ENCODE data around the gene USP32. TPM values are rescaled to one million over a fixed set of nuclear protein-coding genes. Genes with fewer than 3 reads are reported as not detected.
"Not testable (repeated sequence)": the region's sequence is repeated elsewhere in the genome, so short reads cannot be mapped to it uniquely, and the experiment has no call there.

USP32 gene
- total and polyA plus RNA-seq, 10 of the 15 experiments (the other 5 are each of a cell fraction or from before 2014, with no cell fraction given): 7.8 to 37.3 (median 25.5) TPM

- ATAC-seq (no peak), FAIRE-seq (no peak), DNase-seq (ENCODE audit: low read depth, low spot score) (no peak)
- no peaks in the 10 kb centered on the region for H3K4me1 ChIP-seq (ENCODE audit: control insufficient read depth, insufficient read depth, low read length)
- 96% methylated on average over 4 of the region's 4 CpGs for WGBS (ENCODE audit: insufficient coverage, insufficient replicate concordance, low lambda C conversion rate, missing lambda C conversion rate)
- POLR2A ChIA-PET: no interaction called here
- CTCF ChIA-PET: no interaction called here
- RAD21 ChIA-PET (ENCODE audit: unreplicated experiment): interaction anchor here (1.5 kb wide), 1 partner anchor 46 kb away, joined by 3 read pairs; no protein-coding TSS in a partner anchor
- H3K4me3 ChIP-seq: no peak overlapping the region
- in situ Hi-C loops (cut with MboI) (no loop called here), intact Hi-C loops (cut with micrococcal nuclease; ENCODE audit: unreplicated experiment) (no loop called here)
- no peak overlapping the region for H3K27ac ChIP-seq (ENCODE audit: control insufficient read depth, insufficient read depth)
- H3K79me2 ChIP-seq (ENCODE audit: control insufficient read depth, insufficient read depth, low read length): no peaks in the 10 kb centered on the region
- no peaks in the 10 kb centered on the region; a peak in 1 of 4 replicates for H3K36me3 ChIP-seq (ENCODE audit: control insufficient read depth in 2 of 2, insufficient read depth in 2 of 2, low read length in 1 of 2)
- H3K9ac ChIP-seq (ENCODE audit: control insufficient read depth, insufficient read depth, low read length): no peak overlapping the region
- SMC1A ChIA-PET (ENCODE audit: uncharacterized antibody, unreplicated experiment): no interaction called here
- TF ChIP-seq YBX1 (IDR thresholded peaks at IDR 0.05): no peak
- TF ChIP-seq NFXL1 (IDR thresholded peaks at IDR 0.05; ENCODE audit: borderline replicate concordance): 0 out of 2 replicates have a peak, but pooled peaks have one; percentile 0
- TF ChIP-seq POLR2AphosphoS2 (IDR thresholded peaks at IDR 0.05; ENCODE audit: low read depth, low read length): no peak
- BruUV-seq (replicated peaks): no TSS peak
- H2AFZ ChIP-seq (ENCODE audit: control insufficient read depth, low read depth, low read length): no peak overlapping the region
- no peak overlapping the region for H3K4me2 ChIP-seq (ENCODE audit: control insufficient read depth, insufficient read depth)
- H4K20me1 ChIP-seq (ENCODE audit: control insufficient read depth, insufficient read depth): no peaks in the 10 kb centered on the region
- no peaks in the 10 kb centered on the region for H3K27me3 ChIP-seq (replicated peaks in 1 of 2; ENCODE audit: control insufficient read depth in 2 of 2, insufficient read depth in 2 of 2, low read length in 1 of 2)
- no peaks in the 10 kb centered on the region for H3K9me3 ChIP-seq (replicated peaks; ENCODE audit: control insufficient read depth, insufficient read depth, low read length)
Observed at GRCh38 chr17:60188759-60189158, 203.2 kb downstream of the USP32 start.

- H2AFZ ChIP-seq (ENCODE audit: control insufficient read depth, low read depth, low read length); H3K27me3 ChIP-seq (replicated peaks in 1 of 2; ENCODE audit: control insufficient read depth in 2 of 2, insufficient read depth in 2 of 2, low read length in 1 of 2); H3K4me2 ChIP-seq (ENCODE audit: control insufficient read depth, insufficient read depth); H3K9ac ChIP-seq (ENCODE audit: control insufficient read depth, insufficient read depth, low read length); POLR2A ChIA-PET; RAD21 ChIA-PET (ENCODE audit: unreplicated experiment); H3K4me1 ChIP-seq (ENCODE audit: control insufficient read depth, insufficient read depth, low read length); in situ Hi-C loops (cut with MboI); FAIRE-seq; H3K79me2 ChIP-seq (ENCODE audit: control insufficient read depth, insufficient read depth, low read length); H3K4me3 ChIP-seq; ATAC-seq; intact Hi-C loops (cut with micrococcal nuclease; ENCODE audit: unreplicated experiment); H3K27ac ChIP-seq (ENCODE audit: control insufficient read depth, insufficient read depth); DNase-seq (ENCODE audit: low read depth, low spot score); H4K20me1 ChIP-seq (ENCODE audit: control insufficient read depth, insufficient read depth); H3K9me3 ChIP-seq (replicated peaks; ENCODE audit: control insufficient read depth, insufficient read depth, low read length); H3K36me3 ChIP-seq (ENCODE audit: control insufficient read depth in 2 of 2, insufficient read depth in 2 of 2, low read length in 1 of 2): not testable (repeated sequence)
- CTCF ChIA-PET: interaction anchor here (0.6 to 1.5 kb wide), 3 partner anchors 12 to 44 kb away, joined by 3 read pairs; no protein-coding TSS in a partner anchor
- SMC1A ChIA-PET (ENCODE audit: uncharacterized antibody, unreplicated experiment): interaction anchor here (0.6 kb wide), 2 partner anchors 28 to 129 kb away, joined by 3 read pairs; no protein-coding TSS in a partner anchor
- TSS peak; percentile 19 for BruUV-seq (replicated peaks)
- 87% methylated on average over 7 of the region's 7 CpGs for WGBS (ENCODE audit: insufficient coverage, insufficient replicate concordance, low lambda C conversion rate, missing lambda C conversion rate)
Observed at GRCh38 chr17:60186846-60187745, 204.8 kb downstream of the USP32 start.

DNA sequence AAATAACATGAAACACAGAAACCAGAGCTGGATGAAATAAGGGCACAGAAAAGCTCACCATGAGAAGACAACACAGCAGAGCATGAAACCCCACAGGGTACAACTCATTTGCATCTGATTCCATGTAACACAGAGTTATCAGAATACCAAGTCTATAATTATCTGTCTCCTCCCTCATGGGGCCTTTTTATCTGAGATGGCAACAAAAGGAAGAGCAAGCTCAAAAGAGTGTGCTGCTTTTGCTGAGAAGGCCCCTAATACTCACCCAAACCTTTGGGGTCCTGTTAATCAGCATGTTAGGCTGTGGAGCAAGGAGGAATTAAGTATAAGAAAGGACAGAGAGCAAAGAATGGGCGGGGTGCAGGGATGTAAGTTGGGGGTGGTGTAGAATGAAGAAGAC is 205.6 kb downstream of the USP32 start:
- H3K79me2 ChIP-seq (ENCODE audit: control insufficient read depth, insufficient read depth, low read length); H3K36me3 ChIP-seq (ENCODE audit: control insufficient read depth in 2 of 2, insufficient read depth in 2 of 2, low read length in 1 of 2); H3K9me3 ChIP-seq (replicated peaks; ENCODE audit: control insufficient read depth, insufficient read depth, low read length); in situ Hi-C loops (cut with MboI); POLR2A ChIA-PET; DNase-seq (ENCODE audit: low read depth, low spot score); intact Hi-C loops (cut with micrococcal nuclease; ENCODE audit: unreplicated experiment); FAIRE-seq; H3K4me2 ChIP-seq (ENCODE audit: control insufficient read depth, insufficient read depth); BruUV-seq (replicated peaks); H3K9ac ChIP-seq (ENCODE audit: control insufficient read depth, insufficient read depth, low read length); H2AFZ ChIP-seq (ENCODE audit: control insufficient read depth, low read depth, low read length); ATAC-seq; H4K20me1 ChIP-seq (ENCODE audit: control insufficient read depth, insufficient read depth); H3K4me1 ChIP-seq (ENCODE audit: control insufficient read depth, insufficient read depth, low read length); H3K4me3 ChIP-seq; H3K27ac ChIP-seq (ENCODE audit: control insufficient read depth, insufficient read depth); H3K27me3 ChIP-seq (replicated peaks in 1 of 2; ENCODE audit: control insufficient read depth in 2 of 2, insufficient read depth in 2 of 2, low read length in 1 of 2); RAD21 ChIA-PET (ENCODE audit: unreplicated experiment): not testable (repeated sequence)
- WGBS (ENCODE audit: insufficient coverage, insufficient replicate concordance, low lambda C conversion rate, missing lambda C conversion rate): 8% methylated on average over 1 of the region's 1 CpG
- ChIA-PET SMC1A (ENCODE audit: uncharacterized antibody, unreplicated experiment) (interaction anchor here (0.6 kb wide), 1 partner anchor 29 kb away, joined by 3 read pairs; no protein-coding TSS in a partner anchor), CTCF (interaction anchor here (1.1 to 1.5 kb wide), 2 partner anchors 13 to 44 kb away, joined by 3 read pairs; no protein-coding TSS in a partner anchor)

Measured in GM12878 (cell line).